Kidney (tissue), 14 donors: ENCODE data around the gene RPF1. TPM values are rescaled to one million over a fixed set of nuclear protein-coding genes. Genes with fewer than 3 reads are reported as not detected.

Source experiments
- DNase-seq, 5 donors: peaks; one replicate each; pipeline ENCODE4 v3.0.0-alpha.2; 2013 to 2020
- FAIRE-seq: peaks from 2 replicates; lab custom pipeline; 2012; peaks lifted over from hg19 to GRCh38; lab: Jason Lieb, UNC
- H3K27ac ChIP-seq, 2 donors: one replicate each; pipeline ENCODE4 v1.7.0; 2013; ENCODE audit warnings: low read depth in 2 of 2, low read length in 2 of 2, inconsistent platforms in 1 of 2
- H3K27me3 ChIP-seq: one replicate; pipeline ENCODE4 v1.7.1; 2013; ENCODE audit warnings: low read length, inconsistent platforms; ENCODE audit not compliant: control insufficient read depth, insufficient read depth
- H3K36me3 ChIP-seq, 3 donors: one replicate each; pipeline versions ENCODE4 v1.7.0 to v1.7.1; 2013; ENCODE audit warnings: low read length in 3 of 3, control low read depth in 1 of 3, inconsistent platforms in 1 of 3; ENCODE audit not compliant: insufficient read depth in 3 of 3, control insufficient read depth in 2 of 3
- H3K4me1 ChIP-seq, 3 donors: one replicate each; pipeline versions ENCODE4 v1.7.0 to v1.7.1; 2013; ENCODE audit warnings: low read length in 3 of 3, inconsistent platforms in 1 of 3, low read depth in 1 of 3; ENCODE audit not compliant: control insufficient read depth in 2 of 3, insufficient read depth in 2 of 3
- H3K4me3 ChIP-seq, 3 donors: one replicate each; pipeline versions ENCODE4 v1.7.0 to v1.8.1; 2013; ENCODE audit warnings: low read length in 3 of 3, control low read depth in 1 of 3, inconsistent platforms in 1 of 3
- H3K9ac ChIP-seq, 3 donors: one replicate each; pipeline versions ENCODE4 v1.7.0 to v1.7.1; 2013; ENCODE audit warnings: low read length in 3 of 3, control low read depth in 1 of 3, inconsistent platforms in 1 of 3
- H3K9me3 ChIP-seq, 3 donors: one replicate each; pipeline versions ENCODE4 v1.7.0 to v1.7.1; 2013; ENCODE audit warnings: low read length in 3 of 3, control low read depth in 1 of 3, inconsistent platforms in 1 of 3; ENCODE audit not compliant: control insufficient read depth in 2 of 3, insufficient read depth in 1 of 3
- CTCF ChIP-seq: IDR thresholded peaks from 3 replicates; pipeline ENCODE4 v1.5.1; 2012; ENCODE audit warnings: mild to moderate bottlenecking, moderate library complexity, borderline replicate concordance; ENCODE audit not compliant: insufficient read depth; ENCODE audit errors: extremely low read depth
- intact Hi-C: fragments of 100-400 bp; cut with DNase I; formaldehyde crosslinking; loops from one replicate; pipeline ENCODE4 v1.11.1; 2022
- polyA plus RNA-seq: library from polyadenylated mRNA; stranded (reverse); fragments of 350-450 nt; fragmentation: Illumina TruSeq; extraction: RNeasy Lipid Tissue Mini Kit (QIAGEN cat#74804); gene quantifications from one replicate; pipeline ENCODE4 v1.2.3, GENCODE V29; 2014; ENCODE audit warnings: low read depth, low replicate concordance; ENCODE audit not compliant: insufficient read depth
- total RNA-seq: library from RNA; stranded (reverse); fragmentation: NEBNext Ultra II Directional; extraction: Animal tissue kit (Norgen Biotek cat#: 25700); gene quantifications from one replicate; pipeline ENCODE4 v1.2.1, GENCODE V29; 2021
- donor health status: control.
- donor health status: control.
- donor health status: control.
- donor health status: control.
- donor health status: control.
- donor health status: DM: yes; HTN: yes; CAD: no.
- donor health status: Normal renal cell carcinoma (clear cell type).

RPF1 gene
- total and polyA plus RNA-seq, 2 donors from 2014 or later: 29.6 to 44.1 TPM

DNA sequence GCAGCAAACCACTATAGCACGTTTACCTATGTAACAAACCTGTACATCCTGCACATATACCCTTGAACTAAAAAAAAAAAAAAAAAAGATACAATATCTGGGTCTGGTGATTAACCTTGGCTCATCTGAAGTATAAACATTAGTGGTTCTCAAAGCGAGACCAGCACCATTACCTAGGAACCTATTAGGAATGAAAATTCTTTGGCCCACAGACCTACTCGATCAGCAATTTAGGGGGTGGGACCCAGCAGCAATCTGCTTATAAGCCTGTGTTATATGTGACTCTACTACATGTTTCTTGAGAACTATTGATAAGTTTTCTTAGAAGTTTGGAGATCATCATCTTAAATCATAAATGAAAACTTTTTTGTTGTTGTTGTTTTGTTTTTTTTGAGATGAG is 17.4 kb downstream of the RPF1 start:
- no peak for FAIRE-seq
- TF ChIP-seq CTCF: no peak
- Histone ChIP-seq H3K36me3 (peaks cover 9 to 25% (median 11%) of the 10 kb centered on the region in 3 donors), H3K4me1 (peaks cover 0 to 2% (median 0%) of the 10 kb centered on the region in 3 donors), H3K9me3 (no peaks in the 10 kb centered on the region), H3K27ac (no peak overlapping the region), H3K9ac (no peak overlapping the region), H3K27me3 (no peaks in the 10 kb centered on the region), H3K4me3 (no peak overlapping the region)
- no peak for DNase-seq
- intact Hi-C loops: no loop called here

GRCh38 chr1:84497631-84498275 is 18.7 kb downstream of the RPF1 start:
- TF ChIP-seq CTCF: no peak
- Histone ChIP-seq H3K27ac (no peak overlapping the region), H3K9me3 (no peaks in the 10 kb centered on the region), H3K4me1 (peaks cover 0 to 4% (median 0%) of the 10 kb centered on the region in 3 donors), H3K36me3 (peaks cover 7 to 17% (median 11%) of the 10 kb centered on the region in 3 donors), H3K9ac (no peak overlapping the region), H3K27me3 (no peaks in the 10 kb centered on the region), H3K4me3 (no peak overlapping the region)
- no peak for FAIRE-seq
- DNase-seq: no peak
- intact Hi-C loops: no loop called here

- intact Hi-C loops: no loop called here
- Histone ChIP-seq H3K4me1 (peaks cover 2 to 16% (median 14%) of the 10 kb centered on the region in 3 donors), H3K4me3 (peak overlapping the region in 1 of 3 donors; percentile 20), H3K27me3 (no peaks in the 10 kb centered on the region), H3K27ac (no peak overlapping the region), H3K9me3 (no peaks in the 10 kb centered on the region), H3K9ac (no peak overlapping the region), H3K36me3 (peaks cover 4 to 9% (median 5%) of the 10 kb centered on the region in 3 donors)
- FAIRE-seq (no peak), DNase-seq (no peak)
- no peak for TF ChIP-seq CTCF
Measured at GRCh38 chr1:84502927-84503326, 23.9 kb downstream of the RPF1 start.
